ENCODE data around the gene TTL. TPM values are rescaled to one million over a fixed set of nuclear protein-coding genes. Genes with fewer than 3 reads are reported as not detected.

Gene TTL
- total RNA-seq, 2 donors from 2014 or later, result 19.9 to 20.5 TPM

Other genes starting within 250 kb of the TTL start
- 1 to 10 TPM; 5.1 to 8.1 TPM for gene ZC3H8, start 227.1 kb upstream of the TTL start, total RNA-seq
- 1 to 10 TPM; 5.5 to 9.6 TPM for gene ZC3H6, start 206.6 kb upstream of the TTL start, total RNA-seq
- 10 to 100 TPM; 10.7 to 11.4 TPM for gene RGPD8, start 48.5 kb upstream of the TTL start, total RNA-seq
- gene POLR1B, start 60.3 kb downstream of the TTL start, total RNA-seq, result 10 to 100 TPM; 14.2 to 17.3 TPM
- gene CHCHD5, start 102.5 kb downstream of the TTL start, total RNA-seq, result 10 to 100 TPM; 30.7 to 32.2 TPM
- 100 to 1,000 TPM in 1 of 2 donors, 10 to 100 TPM in 1; 61.6 to 128 TPM for gene SLC20A1, start 163.8 kb downstream of the TTL start, total RNA-seq
- gene NT5DC4, start 238.9 kb downstream of the TTL start, total RNA-seq, result not detected

All from left colon (tissue), 2 donors.